Stimulated activated CD4-positive, alpha-beta T cell treated with anti-CD3 and anti-CD28 coated beads, Interleukin-12 subunit alpha, Interleukin-12 subunit beta, amount 100 ng/mL, for 24 hours (primary cell): ENCODE results near the gene INPP4B.

ENCODE experiments used
- DNase-seq, 2 experiments: peaks; one replicate each; pipeline ENCODE4 v3.0.0-alpha.2; 2020; ENCODE audit warnings: low read depth in 2 of 2

INPP4B gene

DNA sequence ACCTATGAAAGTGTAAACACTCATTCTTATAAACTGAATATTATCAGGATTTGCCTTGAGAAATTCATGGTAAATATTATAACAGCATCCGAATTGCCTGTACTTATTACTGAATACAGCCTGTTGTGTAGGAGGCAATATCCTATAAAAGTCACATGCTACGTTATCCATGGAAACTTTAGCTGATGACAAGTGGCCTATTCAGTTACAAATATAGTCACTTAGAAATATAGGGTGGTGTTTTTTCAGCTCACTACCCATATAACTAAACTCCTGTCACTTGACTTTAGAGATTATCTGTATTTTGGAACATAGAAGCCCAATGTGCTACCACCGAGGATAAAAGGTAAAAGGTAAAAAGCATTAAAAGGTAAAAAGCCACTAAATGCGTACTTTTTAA lies 493.4 kb downstream of the INPP4B start:
- DNase-seq, result no peak

DNA sequence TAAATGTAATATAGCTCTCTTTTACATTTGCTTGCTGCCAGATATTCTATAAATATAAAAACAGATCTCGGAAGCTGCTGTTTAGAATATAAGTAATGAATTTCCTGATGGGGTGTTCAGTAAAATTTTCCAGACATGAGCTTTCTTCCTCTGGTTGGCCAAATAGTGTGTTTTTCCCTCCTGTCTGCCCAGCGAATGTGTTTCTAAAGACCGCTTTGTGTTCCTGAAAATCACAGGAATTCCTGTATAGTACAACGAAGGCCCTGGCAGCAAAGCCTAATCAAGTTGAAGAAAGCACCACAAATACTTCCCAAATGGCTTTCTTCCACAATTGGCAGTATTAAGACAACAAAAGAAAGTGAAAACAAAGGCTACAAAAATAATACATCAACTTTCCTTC lies 494.1 kb downstream of the INPP4B start:
- no peak for DNase-seq

DNA sequence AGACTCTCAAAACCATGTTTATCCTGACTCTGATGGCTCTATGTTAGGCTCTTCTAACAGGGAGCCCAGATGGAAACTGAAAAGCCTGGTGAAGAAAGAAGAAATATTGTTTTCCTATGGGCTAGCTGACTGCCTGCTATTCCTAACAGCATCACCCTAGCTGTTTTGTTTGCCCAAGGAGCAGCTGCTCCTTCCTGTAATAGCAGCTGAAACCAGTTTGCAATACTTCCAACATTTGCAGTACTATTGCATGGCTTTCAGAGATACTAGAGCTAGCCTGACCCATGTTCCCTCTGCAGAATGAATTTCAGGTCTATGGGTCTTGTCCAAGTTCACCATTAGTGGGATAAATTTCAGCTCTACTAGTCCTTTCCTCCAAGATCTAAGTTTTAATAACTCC lies 495.2 kb downstream of the INPP4B start:
- no peak for DNase-seq

DNA sequence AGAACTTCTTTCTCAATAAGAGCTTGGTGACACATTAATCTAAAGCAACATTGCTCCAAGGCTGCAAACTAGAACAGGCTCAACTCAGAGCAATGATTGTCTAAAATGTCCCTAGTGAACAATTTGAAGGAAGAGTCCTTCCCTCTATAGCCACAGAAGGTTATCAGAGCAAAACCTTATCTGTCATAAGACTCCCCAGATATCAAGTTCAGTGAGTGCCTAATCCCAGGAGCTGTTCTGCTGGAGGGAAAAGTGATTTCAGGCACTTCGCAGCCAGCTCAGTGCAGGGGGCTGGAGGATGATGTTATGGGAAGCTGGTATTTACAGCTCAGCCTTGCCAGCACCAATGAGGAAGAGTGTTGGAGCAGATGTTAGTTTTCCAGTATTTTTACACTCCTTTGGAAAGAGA lies 497.5 kb downstream of the INPP4B start:
- DNase-seq, result no peak

DNA sequence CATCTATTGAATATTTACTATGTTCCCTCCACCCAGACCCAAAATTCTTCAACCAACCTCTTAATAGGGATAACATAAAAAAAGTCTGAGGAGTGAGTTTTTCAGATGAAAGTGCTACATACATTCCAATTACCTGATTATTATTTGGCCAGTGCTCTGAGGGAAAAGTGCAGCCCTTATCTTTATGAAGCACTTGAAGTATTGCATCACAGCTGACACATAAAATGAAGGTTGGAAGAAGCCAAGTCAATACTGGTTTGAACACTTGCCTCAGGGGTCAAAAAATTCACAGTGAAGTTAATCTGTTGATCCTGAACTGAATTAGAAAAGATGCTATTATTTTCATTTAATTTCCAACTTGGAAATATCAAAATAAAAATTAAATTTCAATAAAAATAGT lies 498.9 kb downstream of the INPP4B start:
- DNase-seq, result no peak

DNA sequence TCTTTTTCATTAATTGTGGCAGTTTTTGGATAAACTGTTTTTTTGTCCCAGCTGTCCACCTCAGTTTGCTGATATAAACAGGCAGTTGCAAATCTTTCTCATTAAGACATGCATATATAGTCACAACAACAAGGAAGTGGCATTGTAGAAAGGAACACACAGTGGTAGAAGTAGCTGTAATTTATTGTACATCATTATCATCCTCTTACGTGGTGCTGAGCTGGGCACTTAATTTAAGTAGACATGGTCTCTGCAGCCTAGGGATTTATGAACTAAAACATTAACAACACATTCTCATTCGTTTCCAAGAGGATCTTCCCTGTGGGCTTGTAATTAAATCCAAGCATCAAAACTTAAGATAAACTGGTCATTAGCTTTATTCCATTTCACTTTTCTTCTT lies 500.2 kb downstream of the INPP4B start:
- no peak for DNase-seq

DNA sequence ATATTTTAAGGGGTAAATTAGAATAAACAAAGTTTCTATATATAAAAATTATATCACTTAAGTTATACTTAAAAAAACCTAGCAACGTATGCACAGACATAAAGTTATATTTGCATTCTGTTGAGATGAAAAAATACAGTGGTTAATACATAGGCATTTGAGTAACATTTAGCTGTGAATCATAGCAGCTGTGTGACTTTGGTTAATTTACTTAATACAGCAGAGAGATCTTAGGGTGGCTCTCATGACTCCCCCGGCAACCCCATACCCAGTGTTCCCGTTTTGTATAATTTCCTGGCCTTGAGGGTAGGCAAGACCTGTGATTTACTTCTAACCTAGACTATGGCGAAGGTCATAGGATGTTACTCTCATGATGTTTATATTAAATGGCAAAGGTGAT lies 504.8 kb downstream of the INPP4B start:
- no peak for DNase-seq

DNA sequence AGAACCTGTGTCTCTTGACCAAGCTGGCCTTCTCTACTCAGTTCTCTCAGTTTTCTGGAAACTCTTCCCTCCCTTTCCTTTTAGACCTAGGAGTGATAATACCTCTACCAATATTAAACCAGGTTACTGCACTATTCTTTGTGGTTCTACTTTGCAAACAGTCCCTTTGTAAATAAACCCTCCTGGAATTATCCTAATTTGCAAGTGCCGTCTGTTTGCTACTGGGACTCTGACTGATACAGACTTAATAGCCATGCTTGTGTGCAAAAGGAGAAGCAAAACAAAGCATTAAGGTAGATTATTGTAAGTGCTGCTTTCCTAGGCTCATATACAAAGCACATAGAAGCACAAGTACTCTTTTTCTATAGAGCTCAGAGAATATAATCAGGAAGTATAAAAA lies 507.0 kb downstream of the INPP4B start:
- no peak for DNase-seq

DNA sequence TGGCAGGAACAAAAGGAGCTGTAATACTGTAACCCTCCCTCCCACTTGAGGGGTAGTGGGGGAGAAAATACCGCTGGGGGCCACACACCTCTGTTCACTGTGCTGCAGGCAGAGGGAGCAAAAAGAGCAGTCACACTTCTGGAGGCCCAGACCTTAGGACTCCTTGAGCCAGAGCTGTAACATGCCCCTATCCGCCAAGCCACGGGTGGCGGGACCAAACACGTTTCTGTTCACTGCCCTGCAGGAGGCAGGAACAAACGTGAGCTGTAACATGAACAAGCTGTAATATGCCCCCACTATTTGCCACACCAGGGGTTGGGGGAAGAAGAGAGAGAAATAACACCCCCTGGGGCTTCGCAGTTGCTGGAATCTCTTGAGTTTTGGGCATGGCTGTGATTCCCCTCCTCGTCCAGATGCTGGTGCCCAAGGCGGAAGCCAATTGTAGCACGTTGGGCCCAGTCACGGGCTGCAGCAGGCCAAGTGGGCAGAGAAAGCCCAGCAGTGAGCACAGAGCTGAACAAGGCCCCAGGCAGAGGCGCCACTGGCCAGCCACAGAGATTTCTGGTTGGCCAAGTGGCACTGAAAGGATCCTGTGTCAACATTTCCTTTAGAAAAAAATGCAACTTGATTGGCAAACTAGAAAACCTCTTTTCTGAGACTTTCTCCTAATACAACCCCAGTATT lies 509.7 kb downstream of the INPP4B start:
- DNase-seq, result no peak

DNA sequence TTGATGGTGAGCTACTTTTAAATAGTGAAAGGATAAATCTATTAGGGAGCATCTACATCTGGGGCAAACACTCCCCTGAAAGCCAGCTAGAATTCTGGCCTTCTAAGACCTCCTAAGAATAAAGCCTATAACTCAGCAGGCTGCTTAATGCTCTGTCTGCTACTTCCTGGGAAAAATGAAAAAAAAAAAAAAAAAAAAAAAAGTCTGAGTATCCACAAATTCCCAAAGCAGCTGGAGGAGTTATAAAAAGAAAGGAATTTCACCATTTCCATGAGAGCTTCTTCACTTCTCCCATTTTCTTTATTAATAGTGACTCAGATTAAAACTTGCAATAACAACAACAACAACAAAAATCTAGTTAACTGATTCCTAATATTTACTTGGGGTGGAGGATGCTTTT lies 511.2 kb downstream of the INPP4B start:
- no peak for DNase-seq

DNA sequence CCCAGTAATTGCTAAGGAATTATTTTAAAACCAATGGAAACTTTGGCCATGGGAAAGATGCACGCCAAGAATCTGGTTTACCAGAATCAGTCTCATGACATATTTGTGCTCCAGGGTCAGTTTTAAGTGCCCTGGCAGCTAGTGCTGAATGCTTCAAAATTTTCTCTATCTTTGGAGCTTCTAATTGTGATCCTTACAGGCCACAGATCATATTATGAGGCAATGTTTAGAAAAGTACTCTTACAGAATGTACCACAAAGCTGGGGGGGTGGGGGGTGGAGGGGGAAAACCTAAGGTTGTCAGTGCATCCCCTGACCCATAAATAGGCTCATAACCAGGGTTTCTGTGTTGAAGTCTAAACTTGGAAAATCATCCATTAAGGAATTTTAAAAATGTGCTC lies 514.5 kb downstream of the INPP4B start:
- no peak for DNase-seq

DNA sequence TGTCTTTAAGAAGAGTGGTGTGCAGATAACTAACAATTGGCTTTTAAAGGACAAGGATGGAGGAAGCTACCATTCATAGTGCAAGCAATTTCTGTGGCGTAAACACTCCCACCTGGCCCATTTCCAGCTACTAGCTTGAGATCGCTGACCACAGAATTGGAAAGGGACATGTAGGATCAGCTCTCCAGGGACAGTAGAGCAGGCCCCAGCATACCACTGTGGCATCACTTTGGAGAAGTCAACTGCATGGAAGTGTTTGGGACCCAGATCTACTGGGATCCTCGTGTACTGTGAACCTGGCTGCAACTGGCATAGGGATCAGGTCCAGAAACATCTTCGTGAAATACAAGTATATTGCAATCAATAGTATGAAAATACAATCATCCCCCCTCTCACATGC lies 515.0 kb downstream of the INPP4B start:
- no peak for DNase-seq

DNA sequence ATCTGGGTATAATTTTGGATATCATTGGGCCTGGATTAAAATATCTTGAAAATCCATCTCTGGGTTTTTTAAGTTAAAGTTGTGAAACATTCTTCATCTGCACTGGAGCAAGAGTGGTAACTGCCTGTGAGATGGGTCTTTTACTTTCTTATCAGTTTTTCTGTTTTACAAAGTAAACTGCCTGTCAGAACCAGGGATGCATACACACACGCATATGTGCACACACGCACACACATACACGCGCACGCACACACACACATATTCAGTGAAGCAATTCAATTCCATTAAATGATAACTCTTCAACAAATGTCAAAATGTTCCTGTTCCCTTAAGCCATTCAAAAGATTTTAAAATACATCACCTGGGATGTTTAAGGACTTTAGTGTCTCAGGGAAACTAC lies 515.8 kb downstream of the INPP4B start:
- DNase-seq, result no peak

DNA sequence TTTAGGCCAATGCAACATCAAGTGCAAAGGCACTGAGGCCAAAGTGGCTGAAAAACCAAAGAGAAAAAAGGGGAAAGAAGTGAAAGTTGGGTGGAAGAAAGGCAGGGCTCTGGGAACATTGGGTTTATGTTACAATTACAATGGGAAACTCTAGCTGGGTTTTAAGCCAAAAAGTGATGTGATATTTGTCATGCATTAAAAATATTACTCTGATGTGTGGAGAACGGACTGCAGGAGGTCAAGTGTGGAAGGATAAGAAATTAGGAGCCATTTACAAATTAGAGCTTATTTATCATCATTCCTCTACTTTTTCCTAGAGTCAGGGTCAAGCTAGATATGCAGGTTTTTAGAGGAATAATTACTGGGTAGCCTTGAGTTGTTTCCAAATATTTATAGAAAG lies 516.8 kb downstream of the INPP4B start:
- no peak for DNase-seq

DNA sequence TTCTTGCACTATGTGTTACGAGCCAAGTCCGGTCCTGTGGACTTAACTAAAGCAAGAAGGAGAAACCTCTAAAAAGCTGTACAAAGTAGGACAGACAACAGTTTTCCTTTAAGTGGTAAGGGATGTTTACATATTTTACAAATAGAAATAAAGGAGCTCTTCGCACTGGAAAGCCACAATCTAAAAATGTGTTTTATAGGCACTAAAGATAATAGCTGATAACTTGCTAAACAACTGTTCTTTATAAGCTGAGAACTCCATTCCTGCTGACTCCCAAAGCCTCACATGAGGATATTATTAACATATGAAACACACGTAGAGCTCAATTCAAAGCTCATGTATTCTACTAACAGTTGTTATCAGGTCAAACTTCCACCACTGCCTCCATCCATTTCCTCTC lies 519.9 kb downstream of the INPP4B start:
- DNase-seq, result no peak

DNA sequence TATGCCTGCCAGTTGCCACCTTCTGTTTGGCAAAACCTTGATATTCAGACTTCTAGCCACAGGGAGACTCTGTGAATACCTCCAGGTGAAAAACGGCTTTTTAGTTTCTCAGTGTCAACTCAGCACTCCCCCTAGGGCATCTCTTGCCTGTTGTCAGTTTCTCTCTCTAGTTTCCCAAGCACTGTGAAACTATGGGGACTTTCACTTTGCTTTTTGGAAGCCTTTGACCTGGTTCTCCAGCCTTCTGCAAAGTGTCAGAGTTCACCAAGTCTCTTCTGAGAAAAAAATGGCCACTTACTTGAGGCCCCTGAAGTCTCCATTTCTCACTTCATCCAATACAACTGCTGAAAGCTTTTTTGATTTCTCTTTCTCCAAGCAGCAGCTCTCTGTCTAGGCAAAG lies 521.5 kb downstream of the INPP4B start:
- no peak for DNase-seq

DNA sequence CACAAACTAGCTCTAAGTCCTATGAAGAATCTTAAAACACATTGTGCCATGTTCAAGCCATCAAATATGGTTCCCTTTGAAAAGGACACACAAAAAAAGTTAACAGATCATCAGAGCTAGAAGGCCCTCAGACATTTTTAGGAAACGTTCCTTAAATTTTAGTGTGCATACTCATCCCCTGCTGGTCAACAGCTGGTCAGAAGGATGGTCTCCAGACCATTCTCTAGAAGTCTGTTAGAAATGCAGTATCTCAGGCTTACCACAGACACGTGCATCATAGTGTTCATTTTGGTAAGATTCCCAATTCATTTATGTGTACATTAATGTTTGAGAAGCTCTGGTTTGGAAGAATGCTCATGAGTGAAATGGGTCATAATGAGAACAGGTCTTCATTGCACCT lies 523.1 kb downstream of the INPP4B start:
- no peak for DNase-seq

DNA sequence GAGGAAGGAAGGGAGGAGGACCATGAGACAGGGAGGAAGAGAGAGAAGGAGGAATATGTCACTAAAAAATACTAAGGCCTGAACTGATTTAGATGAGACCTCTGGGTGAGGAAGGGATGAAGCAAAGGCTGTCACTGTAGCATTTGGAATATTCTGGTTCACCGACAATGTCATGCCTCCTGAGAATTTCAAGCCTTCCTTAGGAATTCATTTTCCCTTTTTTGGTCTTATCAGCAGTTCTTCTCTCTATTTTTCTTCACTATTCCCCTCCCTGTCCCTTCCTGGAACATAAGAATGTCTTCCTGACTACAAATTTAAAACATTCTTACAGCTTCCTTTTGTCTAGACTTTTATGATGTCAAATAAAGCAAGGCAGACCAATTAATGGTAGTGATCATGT lies 527.8 kb downstream of the INPP4B start:
- DNase-seq, result no peak

DNA sequence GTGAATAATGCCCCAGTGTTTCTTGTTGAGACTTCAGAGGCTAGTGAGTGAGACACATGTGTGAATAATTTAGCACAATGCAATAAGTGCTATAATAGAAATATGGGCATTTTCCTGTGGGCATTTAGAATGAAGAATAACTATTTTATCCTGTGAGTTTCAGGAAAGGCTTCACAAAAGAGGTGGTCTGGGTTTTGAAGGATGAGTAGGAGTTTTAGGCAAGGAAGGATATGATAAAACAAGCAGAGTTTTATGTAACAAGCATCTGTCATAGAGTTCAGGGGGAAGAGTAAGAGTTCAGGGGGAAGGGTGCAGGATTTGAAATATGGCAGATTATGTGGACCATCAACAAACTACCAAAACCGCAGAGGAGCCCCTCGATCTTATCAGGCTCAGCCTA lies 529.2 kb downstream of the INPP4B start:
- no peak for DNase-seq

DNA sequence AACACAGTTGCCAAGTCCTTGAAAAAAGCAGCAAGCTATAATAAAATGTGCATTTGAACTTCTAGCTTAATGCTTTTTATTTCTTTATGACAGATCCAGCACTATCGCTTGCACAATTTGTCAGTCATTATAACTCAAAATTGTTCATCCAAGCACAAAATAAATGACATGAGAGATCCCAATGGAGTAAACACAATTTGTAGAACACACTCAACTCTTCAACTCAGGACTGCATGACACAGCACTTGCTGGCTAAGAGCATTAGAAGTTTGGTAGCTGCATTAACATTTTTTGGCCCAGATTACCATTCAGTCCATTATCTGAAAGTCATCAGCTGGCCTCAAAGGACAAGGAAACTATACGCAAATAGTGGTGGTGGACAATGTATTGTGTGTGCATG lies 530.1 kb downstream of the INPP4B start:
- DNase-seq, result no peak

DNA sequence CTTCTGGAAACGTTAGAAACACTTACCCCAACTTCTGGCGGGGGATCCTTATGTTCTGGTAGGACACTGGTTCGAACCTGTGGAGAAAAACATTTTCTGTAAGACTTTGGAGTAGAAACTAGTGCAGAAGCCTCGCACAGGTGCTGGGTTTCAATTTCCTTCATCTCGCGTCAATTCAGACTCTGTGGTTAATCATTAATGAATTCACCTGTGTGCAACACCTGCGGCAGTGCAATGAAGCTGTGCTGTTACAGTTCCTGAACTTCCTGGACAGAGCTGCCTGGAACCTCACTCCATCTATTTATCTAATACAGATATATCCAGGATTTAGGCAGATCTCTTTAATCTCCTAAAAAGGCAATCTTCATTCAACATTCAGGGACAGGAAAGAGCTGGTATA lies 531.4 kb downstream of the INPP4B start:
- DNase-seq, result no peak

DNA sequence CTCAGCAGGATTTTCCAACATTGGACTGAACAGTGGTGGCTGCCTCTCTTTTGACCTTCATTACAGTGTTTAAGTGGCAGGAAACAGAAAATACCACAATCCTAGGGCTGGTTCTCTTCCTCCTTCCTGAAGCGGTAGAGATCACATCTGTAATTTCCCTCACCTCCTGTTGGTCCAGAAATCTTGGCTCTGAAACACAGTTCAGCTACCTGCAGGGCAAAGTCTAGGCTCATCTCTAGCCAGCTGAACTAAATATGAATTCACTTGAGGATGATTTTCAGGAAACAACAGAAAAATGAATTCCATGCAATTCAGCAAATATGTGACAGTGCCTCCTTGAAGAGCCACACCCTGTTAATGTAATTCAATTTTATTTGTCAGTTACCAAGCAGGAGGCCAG lies 531.9 kb downstream of the INPP4B start:
- DNase-seq, result no peak

DNA sequence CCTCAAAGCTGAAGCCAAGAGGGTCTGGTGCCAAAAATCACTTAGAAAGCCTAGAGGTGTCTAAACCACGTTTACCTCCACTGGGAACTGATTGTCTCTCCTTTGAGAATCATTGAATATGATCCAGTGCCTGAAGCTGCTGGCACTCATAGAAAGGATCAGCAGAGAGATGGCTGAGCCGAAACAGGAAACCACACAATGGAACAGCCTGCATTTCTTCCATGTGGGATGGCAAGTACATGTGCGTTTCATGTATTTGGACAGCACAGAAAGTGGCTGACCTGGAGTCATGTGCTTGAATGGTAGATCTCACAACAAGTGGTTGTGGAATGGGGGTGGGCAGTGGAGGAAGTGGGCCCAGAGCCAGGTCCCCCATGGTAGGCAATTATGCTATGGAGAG lies 533.7 kb downstream of the INPP4B start:
- no peak for DNase-seq

DNA sequence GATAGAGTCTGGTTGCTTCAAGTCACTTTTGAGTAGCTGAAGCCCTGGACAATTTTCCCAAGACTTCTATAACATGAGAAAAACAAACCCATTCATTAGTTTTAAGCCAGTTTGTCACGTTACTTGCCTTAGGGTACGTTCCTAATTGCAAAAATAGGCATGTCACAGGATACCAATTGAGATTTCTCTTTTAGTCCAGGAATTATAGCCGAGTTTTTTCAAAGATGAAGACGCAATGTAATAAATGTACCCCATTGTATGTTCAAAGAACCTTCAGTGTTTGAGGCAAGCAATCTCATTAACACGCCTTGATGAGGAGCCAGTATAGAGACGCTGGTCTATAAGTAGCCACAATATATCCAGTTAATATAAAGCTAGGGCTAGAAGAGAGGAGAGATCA lies 534.2 kb downstream of the INPP4B start:
- DNase-seq, result no peak

DNA sequence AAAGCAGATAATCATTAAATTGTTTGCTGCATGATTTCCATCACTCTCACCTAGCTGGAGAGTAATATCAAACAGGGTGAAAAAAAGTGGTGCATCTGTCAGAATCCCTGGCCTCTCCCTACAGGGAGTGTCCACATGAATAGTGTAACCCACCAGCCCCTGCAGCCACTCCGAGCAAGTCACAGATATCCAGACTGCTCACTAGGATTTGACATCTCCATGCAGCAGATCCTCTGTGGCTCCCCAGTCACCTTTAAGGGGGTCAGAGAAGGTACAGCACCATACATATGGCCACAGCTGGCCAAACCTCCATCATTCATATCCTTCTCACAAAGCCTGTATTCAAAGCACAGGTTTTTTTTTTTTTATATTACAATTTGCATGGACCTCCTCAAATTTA lies 536.3 kb downstream of the INPP4B start:
- DNase-seq, result no peak
